ENCODE results near the gene KDM4E.

DNA sequence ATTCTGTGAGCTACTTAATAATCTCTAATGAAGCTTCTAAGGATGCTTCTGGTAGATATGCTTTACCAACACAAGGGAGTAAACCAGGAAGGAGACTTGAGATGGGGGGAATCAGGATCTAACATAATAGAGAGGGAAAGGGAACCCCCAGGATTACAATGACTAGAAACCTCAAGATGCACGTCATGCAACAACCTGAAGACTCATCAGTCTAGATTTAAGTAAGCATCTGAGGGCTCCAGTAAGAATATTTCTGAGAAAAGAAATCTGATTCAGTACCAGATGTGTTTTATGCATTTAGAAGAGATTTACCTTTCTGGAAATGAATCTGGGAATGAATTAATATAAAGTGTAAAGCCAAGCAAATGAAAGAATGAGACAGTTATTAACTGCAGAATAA is 36.3 kb upstream of the KDM4E start:
- TF ChIP-seq POLR2A (IDR thresholded peaks at IDR 0.05), result no peak
- TF ChIP-seq, protein P1, sequence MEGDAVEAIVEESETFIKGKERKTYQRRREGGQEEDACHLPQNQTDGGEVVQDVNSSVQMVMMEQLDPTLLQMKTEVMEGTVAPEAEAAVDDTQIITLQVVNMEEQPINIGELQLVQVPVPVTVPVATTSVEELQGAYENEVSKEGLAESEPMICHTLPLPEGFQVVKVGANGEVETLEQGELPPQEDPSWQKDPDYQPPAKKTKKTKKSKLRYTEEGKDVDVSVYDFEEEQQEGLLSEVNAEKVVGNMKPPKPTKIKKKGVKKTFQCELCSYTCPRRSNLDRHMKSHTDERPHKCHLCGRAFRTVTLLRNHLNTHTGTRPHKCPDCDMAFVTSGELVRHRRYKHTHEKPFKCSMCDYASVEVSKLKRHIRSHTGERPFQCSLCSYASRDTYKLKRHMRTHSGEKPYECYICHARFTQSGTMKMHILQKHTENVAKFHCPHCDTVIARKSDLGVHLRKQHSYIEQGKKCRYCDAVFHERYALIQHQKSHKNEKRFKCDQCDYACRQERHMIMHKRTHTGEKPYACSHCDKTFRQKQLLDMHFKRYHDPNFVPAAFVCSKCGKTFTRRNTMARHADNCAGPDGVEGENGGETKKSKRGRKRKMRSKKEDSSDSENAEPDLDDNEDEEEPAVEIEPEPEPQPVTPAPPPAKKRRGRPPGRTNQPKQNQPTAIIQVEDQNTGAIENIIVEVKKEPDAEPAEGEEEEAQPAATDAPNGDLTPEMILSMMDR (IDR thresholded peaks at IDR 0.05), result no peak

All from body of pancreas (tissue), 4 donors.